DMS53 treated with DMSO at 0.1 percent for 48 hours (cell line): Measurements from ENCODE around the gene FAM20C.

ENCODE experiments used
- DNase-seq: peaks from one replicate; lab custom pipeline; 2025; ENCODE audit not compliant: unreplicated experiment; lab: John Stamatoyannopoulos, UW

Gene FAM20C

DNA sequence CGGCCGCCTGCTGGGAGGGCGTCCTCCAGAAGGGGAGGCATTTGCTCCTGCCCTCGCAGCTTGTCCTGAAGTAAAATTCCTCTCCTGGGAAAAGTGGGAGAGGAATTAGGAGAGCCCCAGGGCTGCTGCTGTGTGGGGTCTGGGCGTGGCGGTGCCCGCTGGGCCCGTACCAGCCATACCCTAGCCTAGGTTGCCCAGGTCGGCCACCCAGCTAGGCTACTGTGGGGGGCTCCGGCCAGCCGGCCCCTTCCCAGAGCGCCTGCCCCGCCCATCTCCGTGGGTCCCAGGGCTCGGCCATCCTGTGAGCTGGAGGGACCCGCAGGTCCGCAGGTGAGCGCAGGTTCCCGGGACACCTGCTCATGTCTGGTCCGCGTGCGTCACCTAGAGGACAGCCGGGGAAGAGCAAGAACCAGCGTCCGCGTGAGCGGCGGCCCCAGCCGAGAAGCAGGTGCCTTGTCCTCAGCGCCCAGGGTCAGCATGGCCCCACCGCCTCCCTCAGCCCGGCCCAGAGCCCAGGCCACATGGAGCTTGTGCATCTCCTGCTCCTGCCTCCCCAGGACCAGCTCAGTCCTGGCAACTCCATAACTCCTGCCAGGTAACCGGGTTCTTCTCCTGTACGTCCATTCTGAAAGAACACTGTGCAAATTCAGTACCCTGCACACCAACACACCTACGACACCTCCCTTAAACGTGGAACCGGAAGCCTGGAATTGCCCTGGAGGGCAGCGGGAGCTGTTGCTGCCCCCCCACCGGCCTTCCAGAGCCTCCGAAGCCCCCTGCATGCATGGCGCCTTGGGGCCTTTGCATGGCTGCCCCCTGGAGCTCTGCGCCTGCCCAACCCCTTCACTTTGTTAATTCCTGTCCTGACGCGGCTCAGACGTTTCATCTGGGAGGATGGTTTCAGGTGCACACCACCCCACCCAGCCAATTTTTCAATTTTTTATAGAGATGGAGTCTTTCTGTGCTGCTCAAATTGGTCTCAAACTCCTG, 74.8 kb downstream of the FAM20C start:
- DNase-seq, result no peak

DNA sequence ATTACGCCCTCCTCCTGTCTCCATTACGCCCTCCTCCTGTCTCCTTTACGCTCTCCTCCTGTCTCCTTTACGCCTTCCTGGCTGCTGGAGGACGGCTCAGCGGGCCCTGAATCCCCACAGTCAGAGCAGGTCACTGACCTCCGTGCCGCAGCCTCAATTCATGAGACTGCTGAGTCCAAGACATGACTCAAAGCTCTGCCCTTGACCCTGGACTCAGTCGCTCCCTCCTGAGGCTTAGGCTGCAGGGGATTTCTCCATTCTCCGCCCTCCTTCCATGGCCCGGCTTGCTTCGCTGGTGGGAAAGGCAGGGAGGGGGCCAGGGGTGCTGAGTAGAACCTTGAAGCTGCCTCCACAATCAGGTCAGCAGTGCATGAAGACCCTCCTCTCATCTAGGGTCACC, 76.6 kb downstream of the FAM20C start:
- DNase-seq, result no peak

DNA sequence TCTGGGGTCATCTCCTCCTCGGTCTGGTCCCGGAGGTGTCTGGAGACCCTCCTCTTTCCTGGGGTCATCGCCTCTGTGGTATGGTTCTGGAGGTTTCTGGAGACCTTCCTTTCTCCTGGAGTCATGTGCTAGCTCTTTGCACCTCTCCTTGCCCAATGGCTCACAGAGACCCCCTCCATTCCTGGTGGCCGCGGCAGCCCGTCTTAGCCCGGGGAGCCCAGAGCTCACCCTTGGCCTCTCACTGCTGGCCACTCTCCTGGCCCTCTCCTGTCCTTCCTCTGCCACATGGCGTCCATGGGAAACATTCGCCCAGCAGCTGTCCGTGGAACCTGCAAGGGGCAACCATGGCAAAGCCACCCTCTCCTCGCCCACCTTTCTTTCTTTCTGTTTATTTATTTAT, 77.3 kb downstream of the FAM20C start:
- no peak for DNase-seq

DNA sequence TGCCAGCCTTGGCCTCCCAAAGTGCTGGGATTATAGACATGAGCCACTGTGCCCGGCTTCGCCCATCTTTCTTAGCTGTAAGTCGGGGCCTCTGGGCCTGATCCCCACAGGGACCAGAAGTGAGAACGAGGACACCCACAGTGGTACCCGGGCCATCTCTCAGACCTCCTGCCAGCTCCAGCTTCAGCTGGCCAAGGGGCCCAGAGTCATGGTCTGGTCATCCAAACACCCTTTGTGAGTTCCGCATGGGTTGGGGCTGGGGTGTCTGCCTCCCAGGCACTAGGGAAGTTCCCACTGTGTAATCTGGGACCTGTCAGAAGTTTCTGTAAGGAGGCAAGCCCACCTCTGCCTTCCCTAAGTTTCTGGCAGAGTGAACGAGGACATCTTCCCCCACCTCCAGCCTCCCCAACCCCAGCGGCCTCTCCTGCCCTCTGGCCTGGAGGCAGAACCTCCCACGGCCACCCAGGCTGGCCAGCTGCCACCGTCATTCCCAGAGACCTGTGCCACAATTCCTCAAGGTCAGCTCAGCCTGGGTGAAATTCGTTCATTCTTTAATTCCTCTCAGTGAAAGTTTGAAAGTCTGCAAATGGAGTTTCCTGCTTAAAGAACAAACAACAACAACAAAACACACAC, 78.1 kb downstream of the FAM20C start:
- no peak for DNase-seq

- no peak for DNase-seq
Measured at GRCh38 chr7:271266-272107, 79.1 kb downstream of the FAM20C start.

GRCh38 chr7:272108-272615, 79.8 kb downstream of the FAM20C start:
- no peak for DNase-seq

DNA sequence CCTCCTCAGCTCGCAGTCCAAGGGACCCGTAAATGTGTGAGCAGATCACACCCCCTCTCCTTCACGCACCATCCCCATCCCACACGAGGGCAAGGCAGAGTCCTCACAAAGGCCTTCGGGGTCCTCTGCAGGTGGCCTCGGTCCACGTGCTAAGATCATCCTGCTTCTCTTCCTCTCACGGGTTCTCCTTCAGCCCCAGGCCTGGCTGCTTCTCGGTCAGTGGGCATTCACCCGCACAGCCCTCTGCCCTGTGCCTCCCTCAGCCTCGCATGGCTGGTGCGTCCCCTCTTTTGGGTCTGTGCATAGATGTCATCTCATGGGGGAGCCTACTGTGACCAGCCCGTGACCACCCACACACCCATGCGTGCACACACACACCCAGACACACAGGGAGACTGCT, 80.3 kb downstream of the FAM20C start:
- DNase-seq, result no peak

- no peak for DNase-seq
Measured at GRCh38 chr7:273327-273726, 81.0 kb downstream of the FAM20C start.

- no peak for DNase-seq
Measured at GRCh38 chr7:274266-274665, 81.9 kb downstream of the FAM20C start.

- no peak for DNase-seq
Measured at GRCh38 chr7:276230-276835, 84.0 kb downstream of the FAM20C start.

DNA sequence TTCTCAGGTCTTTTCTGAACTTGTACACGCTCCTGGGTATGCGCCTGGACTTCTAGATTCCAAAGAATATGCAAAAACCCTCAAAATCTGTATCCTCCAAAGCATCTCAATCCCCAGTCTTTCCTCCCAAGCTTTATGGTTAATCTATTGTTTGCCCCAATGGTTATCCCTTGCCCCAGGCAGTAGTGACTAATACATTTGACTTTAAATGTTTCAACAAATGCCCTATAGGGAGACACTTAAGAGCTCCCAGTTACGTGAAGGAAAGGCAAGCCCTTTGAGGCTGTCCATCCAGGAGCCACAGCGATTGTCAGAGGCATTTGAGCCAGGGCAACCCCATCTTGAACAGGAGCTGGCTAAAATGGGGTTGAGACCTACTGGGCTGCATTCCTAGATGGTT, 84.9 kb downstream of the FAM20C start:
- no peak for DNase-seq

DNA sequence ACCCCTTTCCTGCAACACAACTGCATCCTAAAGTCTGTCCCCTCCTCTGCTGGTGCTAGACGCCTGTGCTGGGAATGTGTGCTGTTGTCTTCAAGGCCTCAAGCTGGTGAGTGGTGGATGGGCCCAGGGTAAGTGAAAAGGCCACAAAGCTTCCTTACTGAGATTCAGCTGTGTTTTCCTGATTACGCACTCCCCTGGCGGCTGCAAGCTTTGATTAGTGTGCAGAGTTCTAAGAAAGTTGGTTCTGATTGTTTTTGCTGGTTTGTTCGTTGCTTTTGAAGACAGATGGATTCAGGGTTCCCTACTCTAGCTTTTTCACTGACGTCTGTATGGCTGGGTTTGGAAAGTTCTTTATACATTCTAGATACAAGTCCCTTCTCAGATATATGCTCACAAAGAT, 85.7 kb downstream of the FAM20C start:
- no peak for DNase-seq

DNA sequence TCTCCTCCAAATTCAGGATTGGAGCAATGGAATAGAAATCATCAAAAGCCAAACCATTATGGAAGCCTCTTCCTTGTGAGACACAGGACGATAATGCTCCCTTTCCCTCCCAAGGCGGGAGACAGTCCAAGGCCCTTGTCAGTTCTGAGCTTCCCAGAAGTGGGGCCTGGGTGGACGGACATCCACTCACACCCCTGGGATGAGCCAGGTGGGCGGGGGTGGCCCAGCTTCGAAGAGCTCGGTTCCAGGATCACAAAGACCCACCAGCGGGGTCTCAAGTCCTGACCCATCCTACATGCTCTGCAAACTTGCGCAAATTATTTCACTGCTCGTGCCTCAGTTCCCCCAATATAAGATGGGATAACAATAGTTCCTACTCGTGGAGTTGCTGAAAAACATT, 87.5 kb downstream of the FAM20C start:
- DNase-seq, result no peak

DNA sequence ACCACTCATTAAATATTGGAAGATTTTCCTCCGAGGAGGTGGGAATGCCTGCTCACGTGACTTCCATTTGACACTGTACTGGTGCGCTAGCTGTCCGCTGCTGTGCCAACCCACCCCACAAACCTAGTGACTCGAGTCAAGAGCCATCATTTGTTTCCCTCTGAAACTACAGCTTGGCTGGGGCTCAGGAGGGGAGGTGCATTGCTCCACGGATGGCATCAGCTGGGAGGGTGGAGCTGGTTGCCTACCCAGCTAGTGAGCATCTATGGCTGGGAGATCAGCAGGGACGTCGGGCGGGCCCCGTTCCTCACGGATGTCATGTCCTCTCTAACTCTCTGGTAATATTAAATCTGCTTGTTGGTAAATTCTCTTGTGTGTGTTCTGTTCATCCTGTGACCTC, 88.1 kb downstream of the FAM20C start:
- DNase-seq, result no peak

GRCh38 chr7:281637-282036, 89.3 kb downstream of the FAM20C start:
- no peak for DNase-seq

- no peak for DNase-seq
Measured at GRCh38 chr7:282621-283020, 90.2 kb downstream of the FAM20C start.

DNA sequence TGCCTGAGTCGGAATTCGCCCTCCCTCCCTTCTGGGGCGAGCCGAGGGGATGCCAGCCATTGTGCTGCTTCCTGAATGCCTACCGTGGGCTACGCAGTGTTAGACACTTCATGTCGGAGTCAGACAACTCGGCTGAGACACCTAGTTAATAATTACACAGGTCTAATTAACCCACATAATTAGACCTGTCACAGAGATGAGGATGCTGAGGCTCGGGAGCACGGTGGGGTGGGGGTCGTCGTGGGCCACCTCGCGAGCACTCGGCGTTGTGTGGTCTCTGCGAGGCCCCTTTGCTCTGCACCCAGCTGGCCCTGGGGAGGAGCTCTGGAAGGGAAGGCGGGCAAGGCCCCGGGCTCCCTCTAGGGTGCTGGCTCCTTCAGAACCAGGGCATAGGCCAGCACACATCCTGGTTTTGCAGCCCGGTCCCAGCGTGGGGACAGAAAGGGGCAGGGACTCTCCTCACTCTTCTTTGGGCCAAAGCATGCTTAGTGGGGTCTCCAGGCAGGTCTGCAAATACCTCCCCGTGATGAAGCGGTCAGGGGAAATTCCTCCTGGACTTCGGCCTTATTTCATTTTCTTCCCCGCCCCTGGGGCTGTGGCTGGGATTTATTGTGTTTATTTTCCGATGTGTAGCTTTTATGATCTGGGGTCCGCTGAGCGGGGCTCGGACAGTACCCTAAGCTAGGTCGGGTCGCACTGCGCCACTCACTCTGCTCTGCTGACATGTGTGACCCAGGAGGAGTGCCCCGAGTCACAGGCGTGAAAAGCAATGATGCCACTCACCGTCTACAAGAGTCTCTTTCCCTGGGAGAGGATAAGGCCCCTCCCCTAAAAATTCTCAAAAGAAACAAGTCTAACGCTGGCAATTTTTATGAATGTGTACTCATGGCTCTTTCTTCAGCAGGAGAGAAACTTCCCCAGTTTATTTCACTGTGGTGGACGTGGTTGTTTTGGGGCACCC, 92.7 kb downstream of the FAM20C start:
- DNase-seq, result no peak

DNA sequence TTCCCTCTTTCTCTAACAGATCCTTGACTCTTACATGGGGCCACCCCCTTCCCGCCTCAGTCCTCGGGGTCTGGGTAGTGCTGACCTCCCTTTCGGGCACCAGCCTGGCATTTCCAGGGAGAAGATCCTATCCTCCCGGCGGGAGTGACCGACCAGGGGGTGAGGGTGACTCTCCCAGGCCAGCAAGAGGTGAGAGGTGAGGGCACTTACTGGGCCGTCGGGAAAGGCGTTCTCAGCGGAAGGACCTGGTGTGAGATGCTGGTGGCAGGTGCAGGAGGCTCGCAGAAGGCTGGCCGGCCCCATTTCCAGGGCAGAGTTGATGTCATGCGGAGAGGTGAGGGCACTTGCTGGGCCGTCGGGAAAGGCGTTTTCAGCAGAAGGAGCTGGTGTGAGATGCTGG, 93.4 kb downstream of the FAM20C start:
- no peak for DNase-seq

DNA sequence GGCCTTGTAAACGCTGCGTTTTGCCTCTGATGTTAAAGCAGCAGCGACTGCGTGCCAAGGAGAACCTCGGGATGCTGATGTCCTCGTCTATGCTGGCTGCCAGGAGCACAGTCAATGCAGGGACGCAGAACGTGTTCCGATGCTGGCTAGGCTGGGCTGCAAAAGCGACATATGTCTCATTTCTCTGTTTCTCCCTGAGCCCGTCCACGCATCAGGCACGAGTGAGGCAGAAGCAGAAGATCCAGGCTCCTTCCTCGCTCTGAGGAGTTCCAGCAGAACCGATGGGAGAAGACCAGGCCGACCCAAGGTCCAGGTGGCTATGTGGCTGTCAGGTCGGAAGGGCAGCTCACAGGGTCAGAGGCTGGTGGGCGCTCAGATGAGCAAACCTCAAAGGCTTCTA, 93.9 kb downstream of the FAM20C start:
- no peak for DNase-seq

- no peak for DNase-seq
Measured at GRCh38 chr7:288671-289101, 96.3 kb downstream of the FAM20C start.
